ENCODE data around the gene SMARCB1. TPM values are rescaled to one million over a fixed set of nuclear protein-coding genes. Genes with fewer than 3 reads are reported as not detected.

SMARCB1 gene
- total RNA-seq, 4 donors from 2014 or later: 37.8 to 61.0 (median 47.7) TPM

DNA sequence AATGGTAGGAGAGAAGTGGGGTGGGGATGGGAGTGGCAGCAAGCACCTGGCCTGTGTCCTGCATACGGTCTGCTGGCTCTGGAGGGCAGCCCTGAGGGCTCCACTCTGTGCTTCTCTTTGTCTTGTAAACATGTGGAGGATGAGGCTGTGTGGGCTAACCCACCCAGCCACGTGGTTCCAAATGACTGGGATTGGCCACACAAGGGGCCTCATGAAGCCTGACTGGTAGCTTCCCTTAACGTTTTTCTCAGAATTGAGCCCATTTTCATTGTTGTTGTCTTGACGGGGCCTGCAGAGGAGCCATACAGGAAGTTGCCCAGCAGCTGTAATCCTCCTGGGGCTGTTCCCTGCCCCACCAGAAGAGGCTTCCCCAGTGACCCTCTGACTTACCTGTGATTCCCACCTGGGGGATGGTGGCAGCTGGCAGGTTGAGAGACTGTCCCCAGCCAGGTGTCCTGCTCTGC is 34.0 kb downstream of the SMARCB1 start:
- Histone ChIP-seq H3K9me3 (no peaks in the 10 kb centered on the region), H3K27ac (no peak overlapping the region), H3K27me3 (no peaks in the 10 kb centered on the region), H3K4me1 (peaks cover 0 to 5% (median 2%) of the 10 kb centered on the region in 3 donors), H3K4me3 (no peak overlapping the region), H3K36me3 (peaks cover 45 to 98% (median 46%) of the 10 kb centered on the region in 3 donors)
- DNase-seq: no peak
- intact Hi-C loops (cut with DNase I): no loop called here
- WGBS, 2 donors: 16 to 24% methylated on average over 3 of the region's 4 CpGs
- no peak for TF ChIP-seq POLR2A (IDR thresholded peaks at IDR 0.05)

DNA sequence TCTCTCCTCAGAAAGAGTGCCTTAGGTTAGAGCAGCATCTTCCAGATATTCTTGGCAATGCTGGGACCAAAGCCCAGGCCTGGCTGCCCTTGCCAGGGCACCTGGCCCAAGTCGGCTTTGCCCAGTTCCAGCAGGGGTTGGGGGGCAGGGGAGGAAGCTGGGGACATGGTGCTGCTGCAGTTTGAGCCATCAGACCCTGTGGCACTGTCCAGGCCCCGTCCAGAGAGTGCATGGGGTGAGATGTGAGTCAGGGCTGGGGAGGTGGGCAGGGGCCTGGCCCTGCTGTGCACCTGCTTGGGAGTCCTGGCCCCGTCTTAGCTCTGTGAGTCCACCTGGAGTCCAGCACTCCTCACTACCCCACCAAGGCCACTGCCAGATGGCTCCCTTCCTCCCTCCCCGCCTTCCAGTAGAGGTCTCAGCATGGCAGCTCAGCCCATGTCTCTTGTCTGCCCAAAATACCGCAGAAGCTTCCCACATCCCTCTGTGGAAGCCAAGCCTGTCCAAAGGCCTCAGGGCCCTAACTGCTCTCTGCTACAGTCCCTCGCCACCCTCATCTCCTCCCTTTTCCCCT is 35.4 kb downstream of the SMARCB1 start:
- Histone ChIP-seq H3K4me3 (no peak overlapping the region), H3K9me3 (no peaks in the 10 kb centered on the region), H3K27ac (no peak overlapping the region), H3K27me3 (no peaks in the 10 kb centered on the region), H3K4me1 (peaks cover 0 to 5% (median 2%) of the 10 kb centered on the region in 3 donors), H3K36me3 (peaks cover 42 to 98% (median 43%) of the 10 kb centered on the region in 3 donors)
- DNase-seq: no peak
- WGBS, 2 donors: 79 to 89% methylated on average over 3 to 4 of the region's 6 CpGs
- intact Hi-C loops (cut with DNase I): no loop called here
- TF ChIP-seq, protein P1, sequence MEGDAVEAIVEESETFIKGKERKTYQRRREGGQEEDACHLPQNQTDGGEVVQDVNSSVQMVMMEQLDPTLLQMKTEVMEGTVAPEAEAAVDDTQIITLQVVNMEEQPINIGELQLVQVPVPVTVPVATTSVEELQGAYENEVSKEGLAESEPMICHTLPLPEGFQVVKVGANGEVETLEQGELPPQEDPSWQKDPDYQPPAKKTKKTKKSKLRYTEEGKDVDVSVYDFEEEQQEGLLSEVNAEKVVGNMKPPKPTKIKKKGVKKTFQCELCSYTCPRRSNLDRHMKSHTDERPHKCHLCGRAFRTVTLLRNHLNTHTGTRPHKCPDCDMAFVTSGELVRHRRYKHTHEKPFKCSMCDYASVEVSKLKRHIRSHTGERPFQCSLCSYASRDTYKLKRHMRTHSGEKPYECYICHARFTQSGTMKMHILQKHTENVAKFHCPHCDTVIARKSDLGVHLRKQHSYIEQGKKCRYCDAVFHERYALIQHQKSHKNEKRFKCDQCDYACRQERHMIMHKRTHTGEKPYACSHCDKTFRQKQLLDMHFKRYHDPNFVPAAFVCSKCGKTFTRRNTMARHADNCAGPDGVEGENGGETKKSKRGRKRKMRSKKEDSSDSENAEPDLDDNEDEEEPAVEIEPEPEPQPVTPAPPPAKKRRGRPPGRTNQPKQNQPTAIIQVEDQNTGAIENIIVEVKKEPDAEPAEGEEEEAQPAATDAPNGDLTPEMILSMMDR (IDR thresholded peaks at IDR 0.05): no peak

DNA sequence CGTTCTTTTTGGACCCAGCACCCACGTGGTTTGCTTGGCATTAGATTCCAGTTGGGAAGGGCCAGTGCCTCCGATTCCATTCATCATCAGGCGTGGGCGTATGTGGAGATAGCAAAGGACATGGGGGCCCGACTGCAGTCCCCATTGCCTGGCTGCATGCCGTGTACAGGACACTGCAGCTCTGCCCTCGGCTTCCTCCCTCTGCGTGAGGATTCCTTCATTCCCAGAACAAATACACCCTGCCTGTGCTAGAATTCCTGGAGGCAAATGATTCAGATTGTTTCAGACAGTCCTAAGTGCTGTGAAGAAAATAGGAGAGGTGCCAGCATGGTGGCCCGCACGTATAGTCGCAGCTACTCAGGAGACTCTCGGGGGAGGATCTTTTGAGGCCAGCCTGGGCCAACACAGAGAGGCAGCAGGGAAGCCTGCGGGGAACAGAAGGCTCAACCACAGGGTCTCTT is 36.6 kb downstream of the SMARCB1 start:
- H3K27me3 ChIP-seq: no peaks in the 10 kb centered on the region
- H3K4me1 ChIP-seq: peaks cover 0 to 5% (median 2%) of the 10 kb centered on the region in 3 donors
- H3K27ac ChIP-seq: no peak overlapping the region
- H3K36me3 ChIP-seq: peaks cover 47 to 98% (median 51%) of the 10 kb centered on the region in 3 donors
- DNase-seq: no peak
- H3K9me3 ChIP-seq: no peaks in the 10 kb centered on the region
- 87 to 90% methylated on average over 7 to 13 of the region's 14 CpGs for WGBS, 2 donors
- TF ChIP-seq POLR2A (IDR thresholded peaks at IDR 0.05): no peak
- TF ChIP-seq, protein P1 (IDR thresholded peaks at IDR 0.05): no peak
- H3K4me3 ChIP-seq: no peak overlapping the region
- intact Hi-C loops (cut with DNase I): no loop called here

DNA sequence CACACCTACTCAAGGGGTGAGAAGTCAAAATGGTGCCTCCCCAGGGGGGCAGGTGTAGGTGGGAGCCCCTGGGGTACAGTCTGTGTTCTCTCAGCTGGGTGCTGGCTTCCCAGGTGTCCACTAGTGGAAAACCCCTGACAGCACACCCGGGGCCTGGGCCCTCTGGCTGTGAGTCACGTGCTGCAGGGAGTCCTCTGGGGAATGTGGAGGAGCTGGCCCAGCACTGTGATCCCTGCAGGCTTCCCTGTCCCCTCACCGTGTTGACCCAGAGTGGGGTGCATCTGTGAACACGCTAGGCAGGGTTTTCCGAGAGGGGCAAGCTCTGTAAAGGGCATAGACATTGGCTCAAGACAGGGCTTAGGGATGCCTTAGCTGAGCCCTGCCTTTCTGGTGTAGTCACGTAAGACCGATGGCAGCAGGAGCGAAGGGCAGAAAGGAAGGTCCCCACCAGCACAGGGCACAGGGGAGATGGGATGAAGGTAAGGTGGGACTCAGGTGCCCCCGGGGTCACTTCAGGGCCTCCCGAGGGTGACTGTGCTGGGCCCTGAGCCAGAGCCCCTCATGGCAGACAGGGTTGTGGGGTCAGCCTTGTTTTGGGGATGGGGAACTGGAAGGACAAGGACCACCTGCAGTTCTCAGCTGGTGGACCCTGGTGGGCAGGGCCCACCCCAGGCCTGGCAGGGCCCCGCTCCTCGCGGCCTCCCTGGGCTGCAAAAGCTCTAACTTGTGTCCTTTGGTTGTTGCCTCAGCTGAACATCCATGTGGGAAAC is 37.9 kb downstream of the SMARCB1 start:
- WGBS, 2 donors: 84 to 95% methylated on average over 6 to 7 of the region's 13 CpGs
- TF ChIP-seq POLR2A (IDR thresholded peaks at IDR 0.05): no peak
- TF ChIP-seq, protein P1 (IDR thresholded peaks at IDR 0.05): no peak
- H3K36me3 ChIP-seq: peaks cover 35 to 98% (median 51%) of the 10 kb centered on the region in 3 donors
- no peaks in the 10 kb centered on the region for H3K27me3 ChIP-seq
- no peak overlapping the region for H3K27ac ChIP-seq
- H3K9me3 ChIP-seq: no peaks in the 10 kb centered on the region
- no peak overlapping the region for H3K4me3 ChIP-seq
- intact Hi-C loops (cut with DNase I): no loop called here
- DNase-seq: no peak
- peaks cover 0 to 5% (median 2%) of the 10 kb centered on the region in 3 donors for H3K4me1 ChIP-seq

DNA sequence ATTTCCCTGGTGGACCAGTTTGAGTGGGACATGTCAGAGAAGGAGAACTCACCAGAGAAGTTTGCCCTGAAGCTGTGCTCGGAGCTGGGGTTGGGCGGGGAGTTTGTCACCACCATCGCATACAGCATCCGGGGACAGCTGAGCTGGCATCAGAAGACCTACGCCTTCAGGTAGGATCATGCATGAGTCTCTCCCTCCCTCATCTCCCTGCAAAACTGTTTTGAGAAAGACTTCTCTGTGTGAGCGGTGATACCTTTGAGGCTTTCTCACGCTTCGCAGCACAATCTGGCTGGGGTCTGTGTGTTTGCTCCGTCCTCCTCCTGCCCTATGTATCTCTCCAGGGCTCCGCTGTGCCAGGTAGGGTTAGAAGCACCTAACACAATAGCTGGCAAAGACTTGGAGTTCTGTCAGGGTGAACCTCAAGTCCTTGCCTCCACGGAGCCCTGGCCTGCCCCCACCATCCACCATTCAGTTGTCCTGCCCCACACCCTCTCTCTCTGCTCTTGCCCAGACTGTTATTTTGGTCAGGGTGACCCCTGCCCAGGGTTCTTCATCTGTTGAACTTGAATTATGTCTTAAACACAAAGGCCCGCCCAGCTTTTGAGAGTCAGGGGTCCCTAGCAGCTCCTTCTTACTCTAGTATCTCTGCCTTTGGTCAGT is 38.6 kb downstream of the SMARCB1 start:
- H3K27ac ChIP-seq: peak overlapping the region in 1 of 4 donors; percentile 26
- H3K36me3 ChIP-seq: peaks cover 31 to 99% (median 51%) of the 10 kb centered on the region in 3 donors
- WGBS, 2 donors: 90 to 94% methylated on average over 7 to 10 of the region's 12 CpGs
- H3K9me3 ChIP-seq: no peaks in the 10 kb centered on the region
- intact Hi-C loops (cut with DNase I): no loop called here
- peaks cover 0 to 5% (median 2%) of the 10 kb centered on the region in 3 donors for H3K4me1 ChIP-seq
- TF ChIP-seq POLR2A (IDR thresholded peaks at IDR 0.05): no peak
- TF ChIP-seq, protein P1 (IDR thresholded peaks at IDR 0.05): no peak
- no peak for DNase-seq
- no peaks in the 10 kb centered on the region for H3K27me3 ChIP-seq
- H3K4me3 ChIP-seq: no peak overlapping the region
